NCI-H345 treated with DMSO at 0.1 percent for 48 hours (cell line): Measurements from ENCODE around the gene CTIF.

Experiments
- DNase-seq: peaks from one replicate; lab custom pipeline; 2025; ENCODE audit not compliant: unreplicated experiment; lab: John Stamatoyannopoulos, UW

CTIF gene

DNA sequence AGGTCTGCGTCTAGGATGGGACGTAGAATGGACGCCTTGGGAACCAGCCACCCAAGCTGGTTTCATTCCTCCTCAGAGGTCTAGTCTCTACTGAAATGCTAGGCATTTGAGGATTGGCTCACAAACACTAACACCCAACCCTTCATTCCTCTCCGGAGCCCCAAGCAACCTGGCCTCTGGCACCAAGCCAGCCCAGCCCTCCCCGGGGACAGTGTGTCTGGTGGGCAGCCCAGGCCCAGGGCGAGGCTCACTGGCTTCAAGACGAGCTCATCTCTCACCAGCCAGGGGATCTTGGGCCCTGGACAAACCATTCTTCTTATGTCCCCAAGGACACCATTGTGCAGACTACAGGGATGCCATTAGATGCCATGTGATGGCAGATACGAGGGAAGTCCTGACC, 182.5 kb downstream of the CTIF start:
- no peak for DNase-seq

DNA sequence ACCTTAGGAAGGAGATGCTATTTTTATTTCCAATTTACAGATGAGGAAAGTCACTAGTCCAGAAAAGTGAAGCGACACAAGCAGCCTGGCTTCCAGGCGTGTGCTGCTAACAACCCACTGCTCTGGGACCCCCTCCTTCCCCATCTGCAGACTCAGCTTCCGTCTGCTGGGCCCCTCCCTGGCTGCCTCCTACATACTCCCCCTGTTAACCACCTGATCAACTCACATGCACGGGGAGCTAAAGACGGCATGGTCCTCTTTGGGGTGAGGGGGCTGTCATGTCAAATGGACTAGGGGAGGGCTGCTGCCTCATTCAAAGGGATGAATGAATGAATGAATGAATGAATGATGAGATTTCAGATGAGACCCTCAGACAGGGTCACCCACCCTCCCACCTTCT, 184.2 kb downstream of the CTIF start:
- DNase-seq: no peak

DNA sequence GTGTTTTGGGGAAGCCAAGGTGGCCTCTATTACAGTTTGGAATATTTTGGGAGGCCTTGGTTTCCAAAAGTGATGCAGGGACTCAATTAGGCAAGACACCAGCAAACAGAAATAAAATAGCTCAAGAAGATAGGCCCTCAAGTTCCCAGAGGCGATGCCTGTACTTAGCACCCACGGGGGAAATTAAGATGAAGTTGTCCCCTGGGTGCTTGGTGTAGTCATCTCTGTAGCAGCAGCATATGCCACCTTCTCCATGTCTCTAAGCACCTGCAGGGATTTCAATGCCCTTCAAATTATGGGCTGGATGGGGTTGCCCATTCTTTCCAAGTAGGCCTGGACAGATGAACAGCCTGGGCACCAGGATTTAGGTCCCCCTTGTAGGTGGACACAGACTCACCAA, 185.0 kb downstream of the CTIF start:
- no peak for DNase-seq

DNA sequence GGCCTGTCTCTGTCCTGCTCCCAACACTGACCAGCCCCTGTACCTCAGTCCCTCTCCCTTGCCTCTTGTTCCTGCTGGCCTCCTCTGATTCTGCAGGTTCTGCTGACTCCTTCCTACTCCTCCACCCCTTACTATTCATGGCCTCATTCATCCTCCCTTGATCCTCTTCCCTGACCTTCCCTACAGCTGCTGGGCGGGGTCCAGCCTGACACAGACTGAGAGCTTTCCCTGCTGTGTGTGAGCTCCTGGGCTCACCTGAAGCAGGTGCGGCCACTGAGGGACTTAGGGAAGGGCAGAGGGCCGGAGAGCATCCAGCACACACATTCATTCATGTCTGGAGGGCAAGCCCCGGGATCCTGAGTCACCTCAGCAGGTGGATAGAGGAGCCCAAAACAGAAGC, 185.6 kb downstream of the CTIF start:
- no peak for DNase-seq

DNA sequence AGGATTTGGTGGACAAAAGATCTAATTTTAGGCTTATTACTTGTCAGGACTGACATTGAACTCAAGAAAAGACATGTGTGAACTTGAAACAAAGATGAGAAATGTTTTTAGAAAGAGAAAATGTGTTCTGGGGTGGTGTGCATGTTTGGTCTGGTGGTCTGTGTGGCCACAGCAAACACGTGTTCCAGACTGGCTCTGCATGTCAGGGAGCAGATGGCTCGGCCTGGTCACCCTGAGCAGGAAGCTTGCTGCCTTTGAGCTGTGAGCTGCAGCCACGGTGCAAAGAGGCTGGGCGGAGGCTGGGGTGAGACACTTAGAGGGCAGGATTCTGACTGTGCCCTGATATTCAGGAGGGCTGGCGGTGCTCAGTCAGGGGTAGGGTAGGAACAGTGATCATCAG, 186.1 kb downstream of the CTIF start:
- no peak for DNase-seq

DNA sequence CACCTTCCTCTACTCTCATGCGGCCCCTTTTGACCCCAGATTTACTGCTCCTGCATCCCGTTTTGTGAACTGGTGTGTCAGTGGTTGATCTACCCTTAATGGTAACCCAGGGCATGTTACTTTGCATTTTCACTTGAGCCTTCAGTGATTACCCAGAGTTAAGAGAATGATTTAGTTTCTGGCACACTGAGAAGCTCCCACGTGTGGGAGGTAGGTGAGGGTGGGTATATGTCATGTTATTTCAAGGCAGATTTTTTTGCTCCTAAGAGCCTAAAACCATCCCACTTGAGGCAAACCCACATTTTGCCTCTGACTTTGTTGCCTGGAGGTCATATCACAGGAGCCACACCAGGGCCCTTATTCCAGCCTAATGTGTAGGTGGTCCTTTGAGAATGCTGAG, 186.7 kb downstream of the CTIF start:
- no peak for DNase-seq

DNA sequence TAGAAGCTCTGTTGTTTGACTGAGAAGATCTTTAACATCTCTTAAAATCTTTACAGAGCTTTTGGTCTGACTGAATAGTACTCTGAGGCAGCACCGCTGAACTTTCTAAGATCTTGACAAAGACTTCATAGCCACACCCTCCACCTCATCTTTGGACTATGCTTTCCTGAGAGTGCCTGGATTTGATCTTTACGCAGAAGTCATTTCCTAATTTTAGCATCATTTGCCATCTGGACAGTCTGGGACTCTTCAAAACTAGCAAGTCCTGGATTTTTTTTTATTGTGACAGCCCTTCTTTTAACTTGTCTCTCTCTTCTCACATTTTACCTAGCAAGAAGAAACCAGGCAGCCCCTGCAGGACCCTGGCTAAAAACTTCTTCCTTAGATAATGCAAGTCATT, 188.8 kb downstream of the CTIF start:
- DNase-seq: no peak

DNA sequence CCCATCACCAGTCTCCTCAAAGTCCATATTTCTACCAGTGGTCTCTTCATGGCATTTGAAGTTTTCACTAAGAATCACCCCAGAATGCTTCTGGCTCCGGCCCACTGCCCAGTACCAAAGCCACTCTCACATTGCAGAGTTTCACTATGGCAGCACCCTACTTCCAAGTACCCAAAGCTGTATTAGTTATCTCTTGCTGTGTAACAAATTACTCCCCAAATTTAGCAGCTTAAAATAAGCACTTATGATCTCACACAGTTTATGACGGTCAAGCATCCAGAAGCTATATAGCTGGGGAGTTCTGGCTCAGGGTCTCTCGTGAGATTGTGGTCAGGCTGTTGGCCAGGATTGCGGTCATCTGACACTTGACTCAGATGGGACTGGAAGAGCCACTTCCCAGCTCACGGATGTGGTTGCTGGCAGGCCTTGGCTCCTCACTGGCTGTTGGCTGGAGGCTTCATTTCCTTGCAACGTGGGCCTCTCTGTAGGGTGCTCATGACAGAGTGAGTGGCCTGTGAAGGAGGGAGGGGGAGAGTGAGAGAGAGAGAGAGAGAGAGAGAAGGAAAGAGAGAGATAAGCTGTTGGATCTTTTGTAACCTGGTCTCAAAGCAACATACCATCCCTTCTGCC, 189.5 kb downstream of the CTIF start:
- no peak for DNase-seq

DNA sequence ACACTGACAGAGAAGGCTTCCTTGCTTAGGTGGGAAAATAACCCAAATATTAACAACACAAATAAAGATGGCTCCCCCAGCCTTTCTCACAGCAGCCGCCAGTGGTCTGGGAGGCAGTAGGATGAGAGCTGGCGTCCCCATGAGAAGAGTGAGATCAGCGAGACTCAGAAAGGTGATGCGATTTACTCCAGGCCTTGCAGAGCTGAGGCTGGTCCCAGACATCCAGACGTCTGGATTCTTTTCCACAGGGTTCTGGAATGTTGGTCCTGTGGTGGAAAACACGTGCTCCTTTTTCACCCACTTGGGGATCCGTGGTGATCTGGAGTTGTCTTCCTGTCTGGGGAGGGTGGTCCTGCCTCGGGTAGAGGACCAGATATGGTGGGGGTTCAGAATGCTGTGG, 190.6 kb downstream of the CTIF start:
- no peak for DNase-seq

DNA sequence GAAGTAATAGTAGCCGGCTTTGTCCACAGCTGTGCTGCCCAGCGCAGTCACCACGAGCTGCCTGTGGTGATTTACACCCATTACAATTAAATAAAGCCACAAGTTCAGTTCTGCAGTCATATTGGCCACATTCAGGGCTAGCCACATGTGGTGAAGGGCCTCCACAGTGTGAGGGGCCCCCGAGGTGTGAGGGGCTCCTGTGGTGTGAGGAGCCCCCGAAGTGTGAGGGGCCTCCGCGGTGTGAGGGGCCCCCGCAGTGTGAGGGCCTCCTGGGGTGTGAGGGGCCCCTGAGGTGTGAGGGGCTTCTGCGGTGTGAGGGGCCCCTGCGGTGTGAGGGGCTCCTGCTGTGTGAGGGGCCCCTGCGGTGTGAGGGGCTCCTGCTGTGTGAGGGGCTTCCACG, 191.2 kb downstream of the CTIF start:
- no peak for DNase-seq

DNA sequence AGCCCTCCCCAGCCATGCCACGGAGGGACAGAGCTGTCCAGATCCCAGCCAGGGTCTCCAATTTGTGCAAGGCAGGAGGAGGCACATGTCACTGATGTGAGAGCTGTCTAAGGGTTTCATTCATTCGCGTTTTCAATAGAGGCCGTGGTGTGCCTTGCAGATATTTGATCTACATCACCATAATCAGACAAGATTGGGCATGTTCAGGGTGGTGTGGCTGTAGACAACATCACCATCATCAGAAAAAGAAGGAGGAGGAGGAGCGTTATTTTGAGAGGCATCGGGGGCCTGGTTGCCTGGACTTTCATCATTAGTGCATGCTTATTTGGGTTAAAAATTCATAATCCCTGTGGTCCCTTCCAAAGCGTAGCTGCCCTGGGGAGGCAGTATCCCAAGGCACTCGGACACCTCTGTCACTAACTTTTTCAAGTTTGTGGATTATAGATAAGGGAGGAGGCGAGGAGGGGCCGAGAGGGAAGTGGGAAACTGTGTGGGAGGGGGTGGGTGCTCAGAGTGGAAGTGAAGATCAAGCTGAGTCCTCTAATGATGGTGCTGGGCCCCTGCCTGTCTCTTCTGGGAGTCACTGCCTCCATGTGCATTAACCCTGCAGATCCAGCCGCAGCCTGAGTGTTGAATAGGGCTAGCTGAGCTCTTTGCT, 194.1 kb downstream of the CTIF start:
- DNase-seq: peak; percentile 6

DNA sequence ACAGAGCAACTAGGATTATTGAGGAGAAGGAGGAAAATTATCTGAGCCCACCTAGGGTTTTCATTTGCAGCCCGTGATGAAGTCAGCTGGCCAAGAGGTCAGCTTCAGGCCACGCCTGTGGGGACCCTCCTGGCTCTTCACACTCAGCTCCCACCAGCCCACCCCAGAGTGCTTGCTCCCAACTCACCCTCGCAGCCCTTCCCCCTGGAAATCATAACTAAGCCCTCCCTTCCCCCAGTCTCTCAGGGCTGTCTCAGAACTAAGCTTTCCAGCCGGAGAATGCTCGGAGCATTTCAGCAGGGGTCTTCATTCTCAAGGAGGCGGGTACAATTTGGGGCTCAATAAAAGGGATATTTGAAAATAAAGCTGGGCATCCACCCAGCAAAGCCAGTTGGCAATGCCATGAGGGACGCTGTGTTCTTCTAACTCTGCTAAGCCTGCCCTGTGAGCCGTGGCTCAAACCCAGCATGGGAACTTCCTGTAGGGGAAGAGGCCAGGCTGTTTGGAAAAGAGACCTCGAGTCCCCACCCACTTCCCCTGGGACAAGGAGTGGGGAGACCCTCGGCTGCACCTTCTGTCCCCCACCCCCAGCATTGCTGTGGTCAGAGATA, 194.9 kb downstream of the CTIF start:
- no peak for DNase-seq

DNA sequence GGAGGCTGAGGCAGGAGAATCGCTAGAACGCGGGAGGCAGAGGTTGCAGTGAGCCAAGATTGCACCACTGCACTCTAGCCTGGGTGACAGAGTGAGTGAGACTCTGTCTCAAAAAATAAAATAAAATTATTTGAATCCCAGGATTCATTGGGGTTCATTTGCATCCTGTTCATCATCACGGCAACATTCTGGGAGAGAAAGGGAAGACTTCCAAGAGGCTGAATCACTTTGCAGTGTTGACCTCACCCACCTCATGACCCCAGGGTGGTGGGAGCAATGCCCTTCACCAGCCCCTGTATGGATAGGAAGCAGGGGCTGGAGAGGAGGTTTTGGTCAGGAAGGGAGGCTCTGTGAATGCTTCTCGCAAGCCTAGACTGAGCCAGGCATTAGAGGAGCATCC, 195.6 kb downstream of the CTIF start:
- DNase-seq: no peak

DNA sequence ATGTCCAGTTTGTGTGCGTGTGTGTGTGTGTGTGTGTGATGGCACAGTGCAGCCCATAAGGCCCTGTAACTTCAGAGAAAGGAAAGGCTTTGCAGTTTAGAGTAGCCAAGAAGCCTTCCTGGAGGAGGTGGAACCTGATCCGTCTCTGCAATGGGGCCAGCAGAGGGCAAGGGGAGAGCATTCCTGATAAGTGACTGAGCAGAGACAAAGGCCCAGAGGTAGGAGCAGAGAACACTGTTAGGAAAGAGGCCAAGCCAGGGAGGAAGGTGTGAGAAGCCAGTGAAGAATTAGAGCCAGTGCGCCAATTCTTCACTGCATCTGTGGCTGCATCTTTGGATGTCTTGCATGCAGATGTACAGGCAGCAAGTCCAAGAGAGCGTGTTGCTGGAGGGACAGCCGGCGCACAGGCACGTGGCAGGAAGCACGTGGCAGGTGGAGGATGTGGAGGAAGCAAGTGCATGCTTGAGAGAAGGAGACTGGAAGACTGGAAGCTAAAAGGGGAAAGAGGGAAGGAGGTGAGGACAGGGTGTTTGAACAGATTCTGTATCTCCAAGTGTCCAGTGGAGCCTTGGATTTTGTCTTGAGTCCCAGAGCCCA, 196.3 kb downstream of the CTIF start:
- DNase-seq: no peak

DNA sequence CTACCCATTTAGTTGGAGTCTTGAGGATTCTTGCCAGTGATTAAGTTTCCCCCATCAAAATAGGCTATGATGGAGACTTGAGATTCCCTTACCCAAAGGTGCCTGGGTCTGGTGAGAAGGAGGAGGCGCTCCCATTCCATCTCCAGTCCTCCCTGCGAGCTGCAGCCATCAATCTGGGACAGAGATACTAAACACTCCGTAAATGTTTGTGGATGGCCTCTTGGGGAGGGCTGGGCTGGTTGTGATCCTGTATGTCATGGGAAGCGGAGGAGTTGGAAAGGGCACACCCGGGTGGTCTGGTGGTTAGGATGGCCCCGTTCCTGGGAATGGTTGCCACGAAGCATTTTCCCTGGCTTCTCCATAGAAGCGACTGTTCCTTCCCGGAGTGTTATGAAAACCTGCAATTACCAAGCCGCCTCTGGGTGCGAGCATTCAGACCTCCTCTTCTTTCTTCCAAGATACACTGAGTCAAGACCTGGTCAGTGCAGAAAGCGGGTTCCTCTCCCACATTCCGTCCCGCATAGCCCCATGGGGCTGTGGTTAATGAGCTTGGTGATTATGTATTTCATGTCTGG, 196.9 kb downstream of the CTIF start:
- DNase-seq: no peak

DNA sequence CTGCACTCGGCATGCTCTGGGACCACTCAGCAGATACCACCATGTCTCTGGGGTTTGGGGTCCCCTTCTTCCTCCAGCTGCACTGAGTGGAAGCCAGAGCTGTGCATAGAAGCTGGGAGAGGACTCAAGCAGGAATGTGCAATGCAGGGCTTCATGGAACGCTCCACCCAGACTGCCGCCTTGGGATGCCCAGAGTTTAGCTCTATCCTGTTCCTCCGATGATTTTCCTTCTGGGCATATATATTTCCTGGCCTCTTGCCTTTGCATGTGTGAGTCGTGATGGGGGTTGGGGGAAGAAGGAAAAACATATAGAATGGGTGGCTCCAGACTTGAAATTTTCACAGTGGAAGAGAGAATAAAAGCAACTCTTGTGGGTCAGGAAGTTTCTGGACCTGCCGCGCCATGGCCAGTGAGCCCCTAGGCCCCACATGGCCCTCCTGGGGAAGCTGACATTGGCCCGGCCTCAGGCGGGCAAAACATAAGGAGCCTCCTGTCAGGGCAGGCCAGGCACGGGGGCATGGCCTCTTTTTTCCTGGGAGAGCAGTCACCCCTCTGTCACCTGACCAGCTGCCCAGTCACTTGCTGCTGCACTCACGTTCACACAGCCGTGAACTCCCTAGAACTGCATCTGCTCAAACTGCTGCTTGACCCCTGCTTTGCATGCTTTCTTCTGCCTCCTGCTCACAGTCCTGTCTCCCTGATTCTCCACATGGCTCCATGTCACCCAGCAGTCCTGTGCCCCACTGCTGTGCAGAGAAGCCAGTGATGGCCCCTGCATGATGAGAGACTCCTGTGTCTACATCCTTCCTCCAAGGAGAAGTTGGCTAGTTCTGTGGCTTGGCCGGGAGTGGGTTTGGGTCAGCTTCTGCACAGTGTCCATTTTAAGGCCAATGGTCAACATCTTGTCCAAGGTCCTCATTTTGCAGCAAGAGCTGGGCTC, 197.8 kb downstream of the CTIF start:
- DNase-seq: no peak

DNA sequence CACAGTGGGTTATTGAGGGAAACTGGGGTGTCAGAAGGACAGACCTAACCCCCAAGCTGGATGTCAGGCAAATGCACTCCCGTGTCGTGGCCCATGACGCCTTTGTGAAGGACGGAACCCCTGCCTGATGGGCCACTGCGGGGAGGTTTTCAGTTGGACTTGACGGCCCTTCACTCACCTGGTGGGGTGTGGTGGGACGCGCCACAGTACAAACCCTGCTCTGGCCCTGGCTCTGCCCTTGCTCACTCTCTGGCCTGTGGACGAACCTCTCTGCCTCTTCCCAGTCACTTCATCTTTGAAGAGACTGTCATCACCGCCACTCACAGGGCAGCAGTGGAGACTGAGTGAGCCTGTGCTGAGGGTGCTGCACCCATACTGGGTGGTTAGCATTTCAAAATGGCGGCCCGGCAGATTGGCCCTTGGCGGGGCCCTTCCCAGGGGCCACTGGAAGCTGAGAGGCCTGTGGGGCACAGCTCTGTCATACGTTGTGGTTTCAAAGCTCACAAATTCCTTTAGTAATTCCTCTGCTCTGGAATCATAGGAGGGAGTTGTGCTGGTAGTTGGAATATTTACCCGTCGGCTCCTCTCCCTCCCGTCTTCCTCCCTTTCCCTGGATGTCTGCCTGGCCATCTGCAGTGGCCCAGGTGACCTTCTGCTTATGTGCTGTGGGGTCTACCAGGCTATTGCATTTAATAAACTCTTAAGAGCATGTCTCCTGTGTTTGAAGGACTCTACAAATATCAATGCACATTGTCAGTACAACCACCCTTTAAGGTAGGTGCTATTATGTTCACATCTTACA, 200.6 kb downstream of the CTIF start:
- DNase-seq: no peak

DNA sequence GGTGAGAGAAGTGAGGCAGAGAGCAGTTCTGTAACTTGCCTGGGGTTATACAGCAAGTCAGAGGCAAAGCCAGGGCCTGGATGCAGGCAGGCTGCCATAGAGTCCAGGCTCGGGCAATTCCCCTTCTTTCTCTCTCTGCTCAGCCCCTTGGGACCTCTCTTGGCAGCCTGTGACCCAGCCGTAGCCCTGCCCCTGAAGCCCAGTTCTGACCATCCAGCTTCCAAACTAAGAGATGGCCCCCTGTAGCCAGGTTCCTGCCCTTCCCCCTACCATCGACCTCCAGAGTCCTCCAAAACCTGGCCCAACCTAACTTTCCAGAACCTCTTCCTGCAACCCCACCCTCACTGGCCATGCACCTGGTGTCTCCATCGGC, 201.2 kb downstream of the CTIF start:
- DNase-seq: no peak

DNA sequence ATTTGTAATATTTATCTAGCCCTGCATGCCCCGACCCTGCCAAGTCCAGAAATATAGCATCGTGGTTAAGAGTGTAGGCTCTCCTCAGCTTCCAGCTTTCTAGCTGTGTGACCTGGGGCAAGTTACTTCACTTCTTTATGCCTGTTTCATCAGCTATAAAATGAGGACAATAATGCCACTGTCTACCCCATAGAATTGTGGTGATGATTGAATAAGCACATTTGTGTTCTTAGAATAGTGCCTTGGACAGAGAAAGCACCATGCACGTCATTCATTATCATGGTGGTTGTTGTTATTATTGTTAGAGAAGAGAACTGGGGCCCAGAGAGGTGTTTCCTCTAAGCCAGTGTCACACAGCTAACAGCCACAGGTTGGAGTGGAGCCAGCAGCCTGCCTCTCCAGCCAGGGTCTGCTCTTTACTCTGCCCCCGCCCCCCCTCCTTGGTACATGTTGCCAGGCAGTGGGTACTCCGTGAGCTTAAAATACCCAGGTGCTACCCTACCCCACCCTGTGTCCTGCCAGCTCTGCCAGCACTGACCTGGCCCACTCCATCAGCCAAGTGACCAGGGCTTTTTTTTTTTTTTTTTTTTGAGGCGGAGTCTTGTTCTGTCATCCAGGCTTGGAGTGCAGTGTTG, 202.1 kb downstream of the CTIF start:
- no peak for DNase-seq

DNA sequence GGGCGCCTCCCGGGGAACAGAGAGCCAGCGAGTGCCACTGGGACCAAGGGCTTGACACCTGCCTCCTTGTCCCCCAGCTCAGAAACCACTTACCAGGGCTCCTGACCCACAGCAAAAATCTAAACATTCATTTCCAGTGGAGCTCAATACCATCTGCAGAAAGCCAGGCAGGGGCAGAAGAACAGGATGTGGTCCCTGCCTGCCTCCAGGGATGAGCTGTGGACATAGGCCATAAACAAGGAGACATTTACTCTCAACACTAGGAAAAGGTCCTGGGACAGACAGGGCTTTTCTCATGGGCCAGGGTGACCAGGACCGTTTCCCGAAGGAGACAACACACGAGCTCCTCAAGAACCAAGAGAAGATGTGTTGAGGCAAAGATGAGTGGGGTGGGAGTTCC, 203.0 kb downstream of the CTIF start:
- no peak for DNase-seq
